Stimulated activated CD8-positive, alpha-beta memory T cell treated with anti-CD3 and anti-CD28 coated beads, Interleukin-12 subunit alpha, Interleukin-12 subunit beta, amount 100 ng/mL, for 4 hours (primary cell): ENCODE data around the gene WDR35.
"Not testable (repeated sequence)": the region's sequence is repeated elsewhere in the genome, so short reads cannot be mapped to it uniquely, and the experiment has no call there.

ENCODE experiments used
- DNase-seq: peaks from one replicate; pipeline ENCODE4 v3.0.0-alpha.2; 2020; ENCODE audit warnings: low read depth

WDR35 gene

GRCh38 chr2:19894134-19894792, 95.6 kb downstream of the WDR35 start:
- DNase-seq = no peak

- DNase-seq = no peak
Observed at GRCh38 chr2:19893520-19894133, 96.3 kb downstream of the WDR35 start.

GRCh38 chr2:19891971-19892370, 97.9 kb downstream of the WDR35 start:
- not testable (repeated sequence) for DNase-seq

- DNase-seq = no peak
Observed at GRCh38 chr2:19890104-19890503, 99.8 kb downstream of the WDR35 start.

DNA sequence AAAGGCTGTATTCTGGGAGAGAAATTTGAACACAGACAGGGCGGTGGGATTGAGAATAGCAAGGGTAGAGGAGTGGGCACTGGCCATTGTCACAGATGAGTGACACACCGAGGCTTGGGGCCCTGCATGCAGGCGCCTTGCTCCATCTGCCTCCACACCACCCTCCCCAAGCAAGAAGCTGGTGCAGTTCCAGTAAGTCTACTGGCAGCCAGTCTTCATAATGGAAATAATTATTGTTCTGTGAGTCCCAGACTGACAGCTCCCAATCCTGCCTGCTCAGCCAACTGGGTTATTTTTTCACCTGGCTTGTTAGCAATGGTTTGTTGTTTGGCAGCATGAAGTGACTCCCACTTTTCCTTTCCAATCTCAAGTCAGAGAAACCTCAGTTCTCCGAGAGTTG, 101.1 kb downstream of the WDR35 start:
- no peak for DNase-seq

DNA sequence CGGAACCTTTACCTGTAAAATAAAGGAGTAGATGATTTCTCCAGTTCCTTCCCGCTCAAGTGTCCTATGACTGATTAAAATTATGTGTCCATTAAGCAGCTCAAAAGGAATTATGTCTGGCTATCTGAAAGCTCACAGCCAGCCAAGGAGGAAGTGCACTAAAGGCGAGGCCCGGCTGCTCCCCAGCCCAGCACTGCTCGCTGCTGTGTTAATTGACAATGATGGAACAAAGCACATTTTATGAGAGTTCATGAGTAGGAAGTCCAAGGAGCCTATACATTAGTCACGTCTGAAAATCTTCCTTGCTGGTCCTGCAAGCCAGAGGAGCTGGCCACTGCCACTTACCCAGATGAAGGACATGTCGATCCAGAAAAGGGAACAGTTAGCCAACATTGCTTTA, 102.4 kb downstream of the WDR35 start:
- DNase-seq = no peak

GRCh38 chr2:19886261-19886660, 103.6 kb downstream of the WDR35 start:
- DNase-seq = no peak

DNA sequence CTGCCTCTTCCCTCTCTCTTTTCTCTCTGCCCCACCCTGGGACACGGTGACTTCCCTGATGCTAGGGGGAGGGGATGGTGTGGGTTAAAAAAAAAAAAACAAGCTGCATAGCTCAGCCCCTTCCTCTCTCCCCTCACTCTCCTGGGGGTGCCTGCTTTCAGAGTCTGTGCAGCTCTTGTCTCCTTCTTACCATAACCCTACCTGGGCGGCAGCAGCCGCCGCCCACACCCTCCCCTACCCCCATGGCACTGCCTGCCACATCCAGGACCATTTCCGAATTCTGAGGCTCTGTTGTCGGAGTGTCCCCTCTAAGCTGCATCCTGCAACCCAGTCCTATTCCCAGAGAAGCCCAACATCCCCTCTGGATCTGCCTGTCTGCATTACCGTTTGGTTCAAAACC, 104.1 kb downstream of the WDR35 start:
- DNase-seq = no peak

GRCh38 chr2:19883971-19884720, 105.8 kb downstream of the WDR35 start:
- DNase-seq = no peak

DNA sequence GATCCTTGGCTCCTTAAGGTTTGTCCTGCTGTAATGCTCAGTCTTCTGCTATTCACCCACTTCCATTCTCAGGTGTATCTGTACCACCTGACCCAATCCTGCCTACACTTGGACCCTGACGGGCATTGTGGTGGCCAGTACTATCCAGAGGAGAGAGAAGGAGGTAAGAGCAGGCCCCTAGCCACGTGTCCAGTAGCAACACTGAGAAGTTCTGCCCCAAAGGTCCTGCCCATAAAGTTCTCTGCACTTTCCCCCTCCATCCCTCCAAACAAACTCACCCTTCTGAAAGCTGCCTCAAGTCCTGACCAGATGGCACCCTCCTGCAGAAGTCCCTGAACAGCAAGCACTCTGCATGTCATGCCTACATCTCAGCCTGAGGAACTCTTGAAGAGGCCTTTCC, 106.4 kb downstream of the WDR35 start:
- no peak for DNase-seq

DNA sequence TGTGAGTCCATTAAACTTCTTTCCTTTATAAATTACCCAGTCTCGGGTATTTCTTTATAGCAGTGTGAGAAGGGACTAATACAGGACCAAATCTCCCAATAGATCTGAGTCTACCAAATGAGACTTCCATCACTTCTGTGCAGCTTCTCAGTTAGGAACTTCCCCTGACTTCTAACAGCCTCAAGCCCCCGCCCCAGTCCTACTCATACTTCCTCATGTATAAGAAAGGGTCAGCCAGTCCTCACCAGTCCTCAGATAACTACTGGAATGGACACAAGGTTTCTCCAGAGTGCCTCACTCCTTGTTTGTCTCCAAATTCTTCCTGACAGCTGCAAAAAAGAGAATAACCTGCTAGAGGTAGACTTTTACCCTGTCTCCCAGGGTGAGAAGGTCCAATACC, 107.6 kb downstream of the WDR35 start:
- DNase-seq = no peak

DNA sequence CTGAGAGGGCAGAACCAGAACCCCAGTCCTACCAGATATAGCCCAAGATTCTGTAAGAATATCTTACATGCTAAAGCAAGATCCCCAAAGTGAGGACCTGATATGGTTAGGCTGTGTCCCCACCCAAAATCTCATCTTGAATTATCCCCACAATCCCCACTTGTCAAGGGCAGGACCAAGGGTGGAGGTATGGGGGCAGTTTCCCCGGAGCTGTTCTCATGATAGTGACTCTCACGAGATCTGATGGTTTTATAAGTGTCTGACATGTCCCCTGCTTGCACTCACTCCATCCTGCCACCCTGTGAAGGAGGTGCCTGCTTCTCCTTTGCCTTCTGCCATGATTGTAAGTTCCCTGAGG, 108.0 kb downstream of the WDR35 start:
- DNase-seq = no peak

- DNase-seq = no peak
Observed at GRCh38 chr2:19881221-19881907, 108.5 kb downstream of the WDR35 start.

DNA sequence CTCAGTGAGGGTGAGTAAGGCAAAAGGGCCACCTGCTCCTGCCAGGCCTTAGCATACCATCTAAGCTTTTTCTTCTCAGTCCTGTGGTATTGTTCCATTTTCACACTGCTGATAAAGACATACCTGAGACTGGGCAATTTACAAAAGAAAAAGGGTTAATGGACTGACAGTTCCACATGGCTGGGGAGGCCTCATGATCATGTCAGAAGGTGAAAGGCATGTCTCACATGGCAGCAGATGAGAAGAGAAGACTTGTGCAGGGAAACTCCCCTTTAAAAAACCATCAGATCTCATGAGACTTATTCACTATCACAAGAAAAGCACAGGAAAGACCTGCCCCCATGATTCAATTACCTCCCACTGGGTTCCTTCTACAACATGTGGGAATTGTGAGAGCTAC, 109.7 kb downstream of the WDR35 start:
- not testable (repeated sequence) for DNase-seq

DNA sequence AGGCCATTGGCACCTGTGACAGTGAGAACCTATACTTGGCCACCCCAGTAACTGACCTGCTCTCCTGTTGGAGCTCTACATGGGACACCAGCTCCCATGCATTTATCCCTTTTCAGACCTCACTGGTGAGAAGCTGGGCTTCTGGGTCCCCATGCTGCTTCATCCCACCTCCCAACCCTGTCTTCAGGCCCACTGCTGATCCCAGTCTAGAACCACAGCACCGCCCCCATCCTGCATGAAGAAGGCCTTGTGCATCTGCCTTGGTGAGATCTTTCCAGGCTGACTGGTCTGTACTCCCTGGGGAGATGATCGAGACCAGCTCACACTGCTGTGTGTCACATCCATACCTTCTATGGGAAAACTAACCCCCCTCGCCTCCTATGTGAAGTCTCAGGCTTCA, 110.8 kb downstream of the WDR35 start:
- DNase-seq = no peak

DNA sequence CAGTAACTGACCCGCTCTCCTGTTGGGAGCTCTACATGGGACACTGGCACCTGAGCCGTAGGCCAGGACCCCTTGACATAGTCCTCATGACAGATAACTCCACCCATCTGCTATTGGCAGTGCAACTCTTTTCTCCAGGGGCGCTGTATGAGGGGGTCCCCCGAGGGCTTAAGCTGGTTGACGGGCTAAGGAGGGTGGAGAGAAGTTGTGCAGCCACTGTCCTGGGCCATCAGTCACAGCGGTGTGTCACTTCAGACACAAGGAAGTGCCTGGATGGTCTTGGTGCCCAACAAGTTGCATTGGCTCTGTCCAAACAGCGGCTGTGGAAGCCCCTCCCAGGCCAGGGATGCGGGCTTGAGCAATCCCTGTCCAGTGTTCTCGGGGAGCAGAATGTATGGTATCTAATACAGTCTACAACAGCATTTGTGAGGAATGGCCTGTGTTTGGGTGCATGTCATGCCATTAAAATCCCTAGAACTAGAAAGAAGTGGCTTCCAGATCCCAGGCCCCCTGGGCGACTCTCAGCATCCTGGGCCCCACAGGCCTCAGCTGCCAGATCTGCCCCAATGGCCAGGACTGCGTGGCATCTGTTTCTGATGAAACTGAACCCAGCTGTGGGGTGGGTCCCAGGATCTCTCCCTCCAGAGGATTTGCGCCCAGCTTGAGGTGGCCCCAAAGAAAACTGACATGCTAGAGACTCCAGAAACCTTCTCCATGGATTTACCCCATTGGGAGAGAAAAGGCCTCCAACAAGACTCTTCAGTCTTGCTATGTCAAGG, 111.4 kb downstream of the WDR35 start:
- no peak for DNase-seq

GRCh38 chr2:19876751-19877150, 113.2 kb downstream of the WDR35 start:
- no peak for DNase-seq

- no peak for DNase-seq
Observed at GRCh38 chr2:19875280-19875679, 114.6 kb downstream of the WDR35 start.

DNA sequence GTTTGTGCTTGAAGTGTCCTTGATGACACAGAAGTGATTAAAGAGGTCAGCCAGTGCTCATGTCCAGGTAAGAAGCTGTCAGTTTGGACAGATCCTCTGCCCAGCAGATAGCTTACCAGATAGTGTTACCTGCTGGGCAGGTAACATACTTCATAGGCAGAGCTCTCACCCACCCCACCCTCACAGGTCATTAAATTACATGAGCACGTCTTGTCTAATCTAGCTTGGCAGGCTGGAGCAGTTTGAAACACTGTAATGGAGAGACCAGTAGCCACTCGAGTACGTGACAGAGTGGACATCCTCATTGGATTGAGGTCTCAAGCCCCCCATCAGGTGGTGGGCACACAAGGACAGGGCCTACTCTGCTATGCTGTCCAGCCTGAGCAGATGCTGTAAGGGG, 115.2 kb downstream of the WDR35 start:
- DNase-seq = no peak

GRCh38 chr2:19873014-19873413, 116.9 kb downstream of the WDR35 start:
- no peak for DNase-seq

DNA sequence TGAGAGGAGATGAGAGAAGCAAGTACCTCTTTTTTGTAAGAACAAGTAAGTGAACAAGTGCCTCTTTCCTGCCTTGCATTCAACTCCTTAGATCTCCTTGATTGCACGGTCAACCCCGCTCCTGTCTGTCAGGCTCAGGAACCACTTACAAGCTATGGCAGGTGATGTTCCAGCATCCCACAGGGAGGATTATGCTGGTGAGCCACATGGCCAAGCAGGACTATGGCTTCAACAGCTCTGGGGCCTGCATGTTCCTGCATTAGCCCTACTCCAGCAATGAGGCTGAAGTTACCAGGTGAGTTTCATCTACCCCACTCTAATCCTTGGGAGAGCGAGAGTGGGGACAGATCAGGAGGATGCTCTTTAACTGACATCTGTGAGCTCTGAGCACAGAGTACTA, 117.6 kb downstream of the WDR35 start:
- DNase-seq = no peak

DNA sequence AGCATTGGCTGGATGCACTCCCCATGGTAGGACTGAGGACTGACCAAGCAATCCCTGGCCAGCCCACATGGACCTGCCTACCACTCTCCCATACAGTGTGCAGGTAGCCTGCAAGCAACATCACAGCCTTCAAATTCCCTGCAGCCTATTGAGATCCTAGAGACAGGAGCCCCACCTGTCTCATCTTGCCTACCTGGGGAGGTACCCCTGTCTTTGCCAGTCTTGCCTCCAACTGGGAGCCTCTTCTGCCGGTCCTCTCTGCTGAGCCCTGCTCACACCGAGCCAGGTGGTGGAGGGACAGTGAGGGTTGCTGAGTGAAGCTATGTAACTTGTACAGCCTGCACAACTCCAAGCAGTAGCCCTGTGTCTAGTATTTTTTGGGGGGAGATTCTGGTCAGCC, 118.1 kb downstream of the WDR35 start:
- DNase-seq = no peak
